PFSK-1 (cell line): ENCODE measurements around the gene PDZD8.

Source experiments
- POLR2AphosphoS5 ChIP-seq: IDR thresholded peaks from 2 replicates; pipeline ENCODE4 v1.6.1; 2012; ENCODE audit warnings: low read depth, mild to moderate bottlenecking, control low read depth, low read length, moderate library complexity
- TAF1 ChIP-seq: IDR thresholded peaks from 2 replicates; pipeline ENCODE4 v1.6.1; 2012; ENCODE audit warnings: low read length, control low read depth, borderline replicate concordance; ENCODE audit not compliant: insufficient read depth
- TF ChIP-seq, protein P1 (sequence below), 2 experiments: IDR thresholded peaks; 2 replicates each; pipeline versions ENCODE4 v1.6.1 to v1.8.0; 2011 to 2012; ENCODE audit warnings: low read depth in 2 of 2, low read length in 2 of 2, control low read depth in 1 of 2, inconsistent platforms in 1 of 2, mild to moderate bottlenecking in 1 of 2, moderate library complexity in 1 of 2; ENCODE audit not compliant: insufficient read depth in 1 of 2

DNA sequence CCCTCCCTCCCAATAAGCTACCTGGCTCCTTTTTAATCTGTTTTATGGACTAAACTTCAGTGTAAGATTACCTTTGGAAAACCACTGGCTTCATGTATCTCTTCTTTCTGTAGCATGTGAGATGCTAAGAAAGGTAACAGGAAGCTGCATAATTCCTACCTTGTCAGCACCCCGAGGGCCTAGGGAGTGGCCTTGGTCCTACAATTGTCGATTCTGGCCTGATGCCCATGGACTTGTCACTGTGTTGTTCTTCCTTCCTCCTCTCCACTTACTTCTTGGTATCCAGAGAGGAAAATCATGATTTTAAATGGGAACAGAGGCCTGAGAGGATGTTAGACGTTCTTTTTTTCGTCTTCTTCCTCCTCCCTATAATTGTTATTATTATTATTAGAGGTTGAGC is 42.9 kb upstream of the PDZD8 start:
- TF ChIP-seq TAF1 (no peak), POLR2AphosphoS5 (no peak)
- TF ChIP-seq, protein P1, sequence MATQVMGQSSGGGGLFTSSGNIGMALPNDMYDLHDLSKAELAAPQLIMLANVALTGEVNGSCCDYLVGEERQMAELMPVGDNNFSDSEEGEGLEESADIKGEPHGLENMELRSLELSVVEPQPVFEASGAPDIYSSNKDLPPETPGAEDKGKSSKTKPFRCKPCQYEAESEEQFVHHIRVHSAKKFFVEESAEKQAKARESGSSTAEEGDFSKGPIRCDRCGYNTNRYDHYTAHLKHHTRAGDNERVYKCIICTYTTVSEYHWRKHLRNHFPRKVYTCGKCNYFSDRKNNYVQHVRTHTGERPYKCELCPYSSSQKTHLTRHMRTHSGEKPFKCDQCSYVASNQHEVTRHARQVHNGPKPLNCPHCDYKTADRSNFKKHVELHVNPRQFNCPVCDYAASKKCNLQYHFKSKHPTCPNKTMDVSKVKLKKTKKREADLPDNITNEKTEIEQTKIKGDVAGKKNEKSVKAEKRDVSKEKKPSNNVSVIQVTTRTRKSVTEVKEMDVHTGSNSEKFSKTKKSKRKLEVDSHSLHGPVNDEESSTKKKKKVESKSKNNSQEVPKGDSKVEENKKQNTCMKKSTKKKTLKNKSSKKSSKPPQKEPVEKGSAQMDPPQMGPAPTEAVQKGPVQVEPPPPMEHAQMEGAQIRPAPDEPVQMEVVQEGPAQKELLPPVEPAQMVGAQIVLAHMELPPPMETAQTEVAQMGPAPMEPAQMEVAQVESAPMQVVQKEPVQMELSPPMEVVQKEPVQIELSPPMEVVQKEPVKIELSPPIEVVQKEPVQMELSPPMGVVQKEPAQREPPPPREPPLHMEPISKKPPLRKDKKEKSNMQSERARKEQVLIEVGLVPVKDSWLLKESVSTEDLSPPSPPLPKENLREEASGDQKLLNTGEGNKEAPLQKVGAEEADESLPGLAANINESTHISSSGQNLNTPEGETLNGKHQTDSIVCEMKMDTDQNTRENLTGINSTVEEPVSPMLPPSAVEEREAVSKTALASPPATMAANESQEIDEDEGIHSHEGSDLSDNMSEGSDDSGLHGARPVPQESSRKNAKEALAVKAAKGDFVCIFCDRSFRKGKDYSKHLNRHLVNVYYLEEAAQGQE (IDR thresholded peaks at IDR 0.05; ENCODE audit: insufficient read depth in 1 of 2, low read depth in 2 of 2, low read length in 2 of 2) = no peak
